ENCODE measurements around the gene MMP15.

Gene MMP15

DNA sequence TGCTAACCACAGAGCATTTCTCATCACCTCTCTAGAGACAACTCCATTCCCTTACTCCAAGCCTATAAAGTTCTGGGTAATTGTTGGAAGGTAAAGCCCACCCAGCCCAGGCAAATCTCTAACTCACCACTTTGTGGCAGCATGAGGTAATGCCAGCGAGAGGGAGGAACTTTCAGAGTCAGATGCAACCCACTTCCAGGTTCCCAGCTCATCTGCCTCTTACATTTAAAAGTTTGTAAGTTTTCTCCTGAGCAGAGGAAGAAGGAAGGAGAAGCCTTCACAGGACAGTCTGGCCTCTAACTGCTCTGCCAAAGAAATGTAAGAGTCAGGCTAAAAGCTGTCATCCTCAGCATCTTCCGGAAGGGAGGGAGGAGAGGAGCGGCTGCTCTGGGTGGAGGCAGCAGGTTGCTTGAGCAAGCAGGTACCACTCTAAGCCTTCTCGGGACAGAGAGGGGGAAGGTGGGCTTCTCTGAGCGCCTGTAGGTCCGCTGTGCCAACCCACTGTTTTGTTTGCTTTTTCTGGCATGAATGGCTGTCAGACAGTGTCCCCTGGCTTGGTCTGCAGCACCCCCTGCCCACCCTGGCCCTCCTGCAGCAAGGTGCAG is 26.1 kb upstream of the MMP15 start:
- Histone ChIP-seq H3K4me3 (ENCODE audit: severe bottlenecking) (peak overlapping the region; percentile 86), H3K27me3 (ENCODE audit: insufficient read depth, poor library complexity, severe bottlenecking) (no peaks in the 10 kb centered on the region), H3K9me3 (ENCODE audit: severe bottlenecking) (no peaks in the 10 kb centered on the region), H3K36me3 (ENCODE audit: low read depth) (peaks cover 21% of the 10 kb centered on the region), H3K27ac (ENCODE audit: poor library complexity, severe bottlenecking) (peak overlapping the region; percentile 80), H3K4me1 (ENCODE audit: insufficient read depth, poor library complexity, severe bottlenecking) (peaks cover 22% of the 10 kb centered on the region)
- 0 out of 3 replicates have a peak, but pooled peaks have one; percentile 7 for ATAC-seq (ENCODE audit: low read depth)
- TF ChIP-seq, protein P1, sequence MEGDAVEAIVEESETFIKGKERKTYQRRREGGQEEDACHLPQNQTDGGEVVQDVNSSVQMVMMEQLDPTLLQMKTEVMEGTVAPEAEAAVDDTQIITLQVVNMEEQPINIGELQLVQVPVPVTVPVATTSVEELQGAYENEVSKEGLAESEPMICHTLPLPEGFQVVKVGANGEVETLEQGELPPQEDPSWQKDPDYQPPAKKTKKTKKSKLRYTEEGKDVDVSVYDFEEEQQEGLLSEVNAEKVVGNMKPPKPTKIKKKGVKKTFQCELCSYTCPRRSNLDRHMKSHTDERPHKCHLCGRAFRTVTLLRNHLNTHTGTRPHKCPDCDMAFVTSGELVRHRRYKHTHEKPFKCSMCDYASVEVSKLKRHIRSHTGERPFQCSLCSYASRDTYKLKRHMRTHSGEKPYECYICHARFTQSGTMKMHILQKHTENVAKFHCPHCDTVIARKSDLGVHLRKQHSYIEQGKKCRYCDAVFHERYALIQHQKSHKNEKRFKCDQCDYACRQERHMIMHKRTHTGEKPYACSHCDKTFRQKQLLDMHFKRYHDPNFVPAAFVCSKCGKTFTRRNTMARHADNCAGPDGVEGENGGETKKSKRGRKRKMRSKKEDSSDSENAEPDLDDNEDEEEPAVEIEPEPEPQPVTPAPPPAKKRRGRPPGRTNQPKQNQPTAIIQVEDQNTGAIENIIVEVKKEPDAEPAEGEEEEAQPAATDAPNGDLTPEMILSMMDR (IDR thresholded peaks at IDR 0.05; ENCODE audit: poor library complexity, severe bottlenecking): no peak
- no peak for DNase-seq (ENCODE audit: low spot score)

- ATAC-seq (ENCODE audit: low read depth) (no peak), DNase-seq (ENCODE audit: low spot score) (no peak)
- H3K4me3 ChIP-seq (ENCODE audit: severe bottlenecking): peak within 1 kb of the TSS; percentile 86
- peaks cover 21% of the 10 kb centered on the region for H3K36me3 ChIP-seq (ENCODE audit: low read depth)
- no peaks in the 10 kb centered on the region for H3K27me3 ChIP-seq (ENCODE audit: insufficient read depth, poor library complexity, severe bottlenecking)
- H3K27ac ChIP-seq (ENCODE audit: poor library complexity, severe bottlenecking): peak within 1 kb of the TSS; percentile 80
- peaks cover 24% of the 10 kb centered on the region for H3K4me1 ChIP-seq (ENCODE audit: insufficient read depth, poor library complexity, severe bottlenecking)
- H3K9me3 ChIP-seq (ENCODE audit: severe bottlenecking): no peaks in the 10 kb centered on the region
- TF ChIP-seq, protein P1 (IDR thresholded peaks at IDR 0.05; ENCODE audit: poor library complexity, severe bottlenecking): no peak
Measured at GRCh38 chr16:57999971-58000705, 25.4 kb upstream of the MMP15 start, which contains the start of gene ZNF319. ZNF319 (minus strand) TSS chr16:58000672; CDS start chr16:57998265, 2,407 bp downstream.

DNA sequence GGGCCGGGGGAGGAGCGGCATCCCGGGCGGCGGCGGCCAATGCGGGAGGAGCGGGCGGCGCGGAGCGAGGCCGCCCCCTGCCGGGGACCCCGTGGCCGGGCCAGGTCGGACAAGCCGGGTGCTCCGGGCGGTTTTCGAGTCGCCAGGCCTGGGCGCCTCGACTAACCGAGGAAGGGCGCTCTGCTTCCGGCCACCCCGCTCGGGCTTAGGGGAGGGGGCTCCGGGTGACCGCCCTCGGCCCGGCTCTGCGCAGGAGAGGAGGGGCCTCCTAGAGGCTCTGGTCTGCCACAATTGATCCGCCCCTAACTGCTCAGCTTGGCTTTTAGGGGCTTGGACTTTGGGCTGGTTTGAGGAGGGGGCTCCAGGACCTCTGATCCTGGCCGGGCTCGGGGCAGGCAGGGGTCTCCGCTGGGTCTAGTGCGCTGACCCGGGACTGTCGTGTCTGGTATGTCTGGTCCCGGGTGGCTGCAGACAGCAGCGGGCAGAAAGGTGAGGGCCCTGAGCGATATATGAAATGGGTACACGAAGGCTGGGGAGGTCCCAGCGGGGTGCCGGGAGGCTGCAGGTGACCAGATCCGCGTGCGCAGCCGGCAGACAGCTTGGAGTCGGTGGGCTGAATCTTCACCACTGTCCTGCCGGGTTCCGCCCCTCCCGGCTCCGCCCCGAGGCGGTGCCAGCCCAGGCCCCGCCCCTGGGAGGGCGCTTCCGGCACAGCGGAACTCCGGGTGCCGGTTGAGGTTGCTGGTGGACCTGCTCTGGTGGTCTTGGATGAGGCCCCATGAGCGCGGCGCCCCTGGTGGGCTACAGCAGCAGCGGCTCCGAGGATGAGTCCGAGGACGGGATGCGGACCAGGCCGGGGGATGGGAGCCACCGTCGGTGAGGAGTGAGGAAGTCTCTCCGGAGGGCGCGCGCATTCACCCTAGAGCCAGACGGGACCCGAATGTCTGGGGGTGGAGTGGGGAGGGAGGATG is 24.6 kb upstream of the MMP15 start, which contains the start of gene USB1:
USB1 (plus strand) TSS at position 702 of the 971 bp plus-strand sequence; CDS start at position 779, 77 bp downstream.
- peak; percentile 74 for ATAC-seq (ENCODE audit: low read depth)
- TF ChIP-seq, protein P1 (IDR thresholded peaks at IDR 0.05; ENCODE audit: poor library complexity, severe bottlenecking): peak; percentile 94
- peaks cover 24% of the 10 kb centered on the region for H3K4me1 ChIP-seq (ENCODE audit: insufficient read depth, poor library complexity, severe bottlenecking)
- no peaks in the 10 kb centered on the region for H3K9me3 ChIP-seq (ENCODE audit: severe bottlenecking)
- peaks cover 28% of the 10 kb centered on the region for H3K36me3 ChIP-seq (ENCODE audit: low read depth)
- no peaks in the 10 kb centered on the region for H3K27me3 ChIP-seq (ENCODE audit: insufficient read depth, poor library complexity, severe bottlenecking)
- H3K27ac ChIP-seq (ENCODE audit: poor library complexity, severe bottlenecking): peak within 1 kb of the TSS; percentile 80
- no peak for DNase-seq (ENCODE audit: low spot score)
- peak within 1 kb of the TSS; percentile 86 for H3K4me3 ChIP-seq (ENCODE audit: severe bottlenecking)

DNA sequence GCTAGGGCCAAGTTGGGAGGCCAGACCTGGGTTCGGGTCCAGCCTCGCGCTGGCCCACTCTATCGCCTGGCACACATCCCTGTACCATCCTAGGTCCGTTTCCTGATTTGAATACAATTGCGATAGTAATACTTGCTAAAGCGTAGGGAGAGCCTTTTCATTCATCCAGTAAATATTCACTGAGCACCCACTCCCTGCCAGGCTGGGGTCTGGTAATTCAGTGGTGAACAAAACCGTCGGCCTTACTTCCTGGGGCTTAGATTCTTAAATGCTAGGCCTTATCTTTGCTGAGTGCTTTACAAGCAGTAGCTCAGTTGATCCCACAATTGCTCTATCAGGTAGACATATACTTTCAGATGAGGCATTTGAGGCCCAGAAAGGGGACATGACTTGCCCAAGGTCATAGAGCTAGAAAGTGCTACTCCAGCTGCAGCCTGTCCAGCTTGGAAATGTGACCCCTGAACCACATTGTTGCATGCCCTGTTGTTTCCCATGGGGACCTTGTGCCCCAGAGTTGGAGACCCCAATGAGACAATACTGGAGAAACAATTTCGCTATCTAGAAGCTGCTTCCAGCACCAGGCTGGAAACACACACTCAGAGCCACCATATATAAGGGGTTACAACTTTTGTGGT is 23.7 kb upstream of the MMP15 start:
- ATAC-seq (ENCODE audit: low read depth) (no peak), DNase-seq (ENCODE audit: low spot score) (no peak)
- H3K9me3 ChIP-seq (ENCODE audit: severe bottlenecking): no peaks in the 10 kb centered on the region
- H3K36me3 ChIP-seq (ENCODE audit: low read depth): peaks cover 37% of the 10 kb centered on the region
- TF ChIP-seq, protein P1 (IDR thresholded peaks at IDR 0.05; ENCODE audit: poor library complexity, severe bottlenecking): no peak
- peak overlapping the region; percentile 86 for H3K4me3 ChIP-seq (ENCODE audit: severe bottlenecking)
- H3K27ac ChIP-seq (ENCODE audit: poor library complexity, severe bottlenecking): peak overlapping the region; percentile 80
- no peaks in the 10 kb centered on the region for H3K27me3 ChIP-seq (ENCODE audit: insufficient read depth, poor library complexity, severe bottlenecking)
- peaks cover 24% of the 10 kb centered on the region for H3K4me1 ChIP-seq (ENCODE audit: insufficient read depth, poor library complexity, severe bottlenecking)

Data from RWPE2 (cell line).